ENCODE results near the gene E4F1.

E4F1 gene

GRCh38 chr16:2231016-2231931, 7.9 kb downstream of the E4F1 start:
- peak overlapping the region; percentile 19 for H3K27ac Mint-ChIP-seq
- peaks cover 5% of the 10 kb centered on the region for H3K36me3 Mint-ChIP-seq (ENCODE audit: low read depth)
- no peaks in the 10 kb centered on the region for H3K9me3 Mint-ChIP-seq
- no peak overlapping the region for H3K4me3 Mint-ChIP-seq
- peaks cover 8% of the 10 kb centered on the region for H3K4me1 Mint-ChIP-seq
- DNase-seq = no peak
- peaks cover 10% of the 10 kb centered on the region for H3K27me3 Mint-ChIP-seq (ENCODE audit: low read depth, poor library complexity)
- TF ChIP-seq CTCF (IDR thresholded peaks at IDR 0.05) = no peak

- Mint-ChIP-seq H3K27ac (no peak overlapping the region), H3K9me3 (no peaks in the 10 kb centered on the region), H3K36me3 (ENCODE audit: low read depth) (no peaks in the 10 kb centered on the region), H3K4me3 (no peak overlapping the region), H3K4me1 (no peaks in the 10 kb centered on the region), H3K27me3 (ENCODE audit: low read depth, poor library complexity) (peaks cover 15% of the 10 kb centered on the region)
- DNase-seq = no peak
- TF ChIP-seq CTCF (IDR thresholded peaks at IDR 0.05) = no peak
These were observed 9.0 kb downstream of the E4F1 start for GRCh38 chr16:2232094-2232990.

GRCh38 chr16:2233046-2233775, 9.8 kb downstream of the E4F1 start:
- DNase-seq = no peak
- Mint-ChIP-seq H3K27ac (no peak overlapping the region), H3K27me3 (ENCODE audit: low read depth, poor library complexity) (peaks cover 22% of the 10 kb centered on the region), H3K9me3 (no peaks in the 10 kb centered on the region), H3K36me3 (ENCODE audit: low read depth) (no peaks in the 10 kb centered on the region), H3K4me3 (no peak overlapping the region), H3K4me1 (no peaks in the 10 kb centered on the region)
- no peak for TF ChIP-seq CTCF (IDR thresholded peaks at IDR 0.05)

GRCh38 chr16:2233872-2234812, 10.8 kb downstream of the E4F1 start:
- Mint-ChIP-seq H3K36me3 (ENCODE audit: low read depth) (no peaks in the 10 kb centered on the region), H3K4me3 (no peak overlapping the region), H3K4me1 (no peaks in the 10 kb centered on the region), H3K27ac (no peak overlapping the region), H3K9me3 (no peaks in the 10 kb centered on the region), H3K27me3 (ENCODE audit: low read depth, poor library complexity) (peaks cover 28% of the 10 kb centered on the region)
- no peak for TF ChIP-seq CTCF (IDR thresholded peaks at IDR 0.05)
- no peak for DNase-seq

GRCh38 chr16:2234813-2235170, 11.4 kb downstream of the E4F1 start:
- H3K36me3 Mint-ChIP-seq (ENCODE audit: low read depth) = peaks cover 5% of the 10 kb centered on the region
- no peak overlapping the region for H3K4me3 Mint-ChIP-seq
- DNase-seq = no peak
- no peaks in the 10 kb centered on the region for H3K9me3 Mint-ChIP-seq
- H3K27me3 Mint-ChIP-seq (ENCODE audit: low read depth, poor library complexity) = peaks cover 33% of the 10 kb centered on the region
- no peak overlapping the region for H3K27ac Mint-ChIP-seq
- TF ChIP-seq CTCF (IDR thresholded peaks at IDR 0.05) = no peak
- H3K4me1 Mint-ChIP-seq = no peaks in the 10 kb centered on the region
